SK-N-SH treated with all-trans-retinoic acid at 6 μM for 48 hours (cell line): Measurements from ENCODE around the gene BAG1.

Experiments
- ESRRG ChIP-seq: fragments of 250-450 bp; sonication (Bioruptor Pico); IDR thresholded peaks from 2 replicates; pipeline ENCODE4 v1.6.1; 2021; ENCODE audit warnings: mild to moderate bottlenecking
- OSR1 ChIP-seq: fragments of 250-450 bp; sonication (Bioruptor Pico); IDR thresholded peaks from 2 replicates; pipeline ENCODE4 v1.8.0; 2022; ENCODE audit warnings: moderate library complexity, mild to moderate bottlenecking, inconsistent platforms
- PPARA ChIP-seq: fragments of 250-450 bp; sonication (Bioruptor Pico); IDR thresholded peaks from 2 replicates; pipeline ENCODE4 v1.5.0; 2020; ENCODE audit warnings: mild to moderate bottlenecking, borderline replicate concordance
- SNAI2 ChIP-seq: fragments of 250-450 bp; sonication (Bioruptor Pico); IDR thresholded peaks from 2 replicates; pipeline ENCODE4 v1.5.0; 2020; ENCODE audit warnings: mild to moderate bottlenecking, moderate library complexity
- ZFP30 ChIP-seq: fragments of 450-650 bp; formaldehyde crosslinking; IDR thresholded peaks from 2 replicates; pipeline ENCODE4 v1.5.0; 2022; ENCODE audit warnings: mild to moderate bottlenecking, moderate library complexity
- ZNF70 ChIP-seq: fragments of 450-650 bp; formaldehyde crosslinking; IDR thresholded peaks from 2 replicates; pipeline ENCODE4 v1.5.0; 2020; ENCODE audit warnings: mild to moderate bottlenecking, moderate library complexity
- ZNF8 ChIP-seq: fragments of 450-650 bp; formaldehyde crosslinking; IDR thresholded peaks from 2 replicates; pipeline ENCODE4 v1.5.0; 2020; ENCODE audit warnings: mild to moderate bottlenecking, moderate library complexity
- TF ChIP-seq, protein P1 (sequence below): fragments of 250-450 bp; sonication (Bioruptor Pico); IDR thresholded peaks from 2 replicates; pipeline ENCODE4 v1.8.0; 2020; ENCODE audit warnings: mild to moderate bottlenecking, moderate library complexity, borderline replicate concordance
- TF ChIP-seq, protein P2 (sequence below): fragments of 250-450 bp; sonication (Bioruptor Pico); IDR thresholded peaks from 2 replicates; pipeline ENCODE4 v1.8.0; 2021; ENCODE audit warnings: low read depth, mild to moderate bottlenecking, moderate library complexity, borderline replicate concordance

DNA sequence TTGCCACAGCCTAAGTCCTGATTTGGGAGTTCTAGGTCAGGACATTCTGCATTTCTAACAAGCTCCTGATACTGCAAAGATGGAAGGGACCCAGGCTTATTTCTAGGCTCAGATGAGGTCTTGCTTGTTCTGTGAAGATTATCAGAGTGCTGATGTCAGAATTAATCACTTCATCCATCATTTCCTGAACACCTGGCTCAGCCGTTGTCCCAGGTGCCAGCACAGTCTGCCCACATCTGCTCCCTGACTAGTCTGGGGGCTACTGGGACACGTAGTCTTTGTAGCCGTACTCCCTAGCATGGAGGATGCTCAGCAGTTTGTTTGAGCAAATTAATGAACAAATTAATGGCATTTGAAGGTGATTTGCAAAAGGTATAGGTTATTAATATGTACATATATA lies 42.5 kb downstream of the BAG1 start:
- TF ChIP-seq ESRRG (CRISPR knock-in tag) (no peak), ZFP30 (no peak), PPARA (CRISPR knock-in tag) (no peak), ZNF70 (CRISPR knock-in tag) (no peak), ZNF8 (CRISPR knock-in tag) (no peak), SNAI2 (no peak), OSR1 (CRISPR knock-in tag) (no peak)
- TF ChIP-seq, protein P1, sequence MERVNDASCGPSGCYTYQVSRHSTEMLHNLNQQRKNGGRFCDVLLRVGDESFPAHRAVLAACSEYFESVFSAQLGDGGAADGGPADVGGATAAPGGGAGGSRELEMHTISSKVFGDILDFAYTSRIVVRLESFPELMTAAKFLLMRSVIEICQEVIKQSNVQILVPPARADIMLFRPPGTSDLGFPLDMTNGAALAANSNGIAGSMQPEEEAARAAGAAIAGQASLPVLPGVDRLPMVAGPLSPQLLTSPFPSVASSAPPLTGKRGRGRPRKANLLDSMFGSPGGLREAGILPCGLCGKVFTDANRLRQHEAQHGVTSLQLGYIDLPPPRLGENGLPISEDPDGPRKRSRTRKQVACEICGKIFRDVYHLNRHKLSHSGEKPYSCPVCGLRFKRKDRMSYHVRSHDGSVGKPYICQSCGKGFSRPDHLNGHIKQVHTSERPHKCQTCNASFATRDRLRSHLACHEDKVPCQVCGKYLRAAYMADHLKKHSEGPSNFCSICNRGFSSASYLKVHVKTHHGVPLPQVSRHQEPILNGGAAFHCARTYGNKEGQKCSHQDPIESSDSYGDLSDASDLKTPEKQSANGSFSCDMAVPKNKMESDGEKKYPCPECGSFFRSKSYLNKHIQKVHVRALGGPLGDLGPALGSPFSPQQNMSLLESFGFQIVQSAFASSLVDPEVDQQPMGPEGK = no peak
- TF ChIP-seq, protein P2, sequence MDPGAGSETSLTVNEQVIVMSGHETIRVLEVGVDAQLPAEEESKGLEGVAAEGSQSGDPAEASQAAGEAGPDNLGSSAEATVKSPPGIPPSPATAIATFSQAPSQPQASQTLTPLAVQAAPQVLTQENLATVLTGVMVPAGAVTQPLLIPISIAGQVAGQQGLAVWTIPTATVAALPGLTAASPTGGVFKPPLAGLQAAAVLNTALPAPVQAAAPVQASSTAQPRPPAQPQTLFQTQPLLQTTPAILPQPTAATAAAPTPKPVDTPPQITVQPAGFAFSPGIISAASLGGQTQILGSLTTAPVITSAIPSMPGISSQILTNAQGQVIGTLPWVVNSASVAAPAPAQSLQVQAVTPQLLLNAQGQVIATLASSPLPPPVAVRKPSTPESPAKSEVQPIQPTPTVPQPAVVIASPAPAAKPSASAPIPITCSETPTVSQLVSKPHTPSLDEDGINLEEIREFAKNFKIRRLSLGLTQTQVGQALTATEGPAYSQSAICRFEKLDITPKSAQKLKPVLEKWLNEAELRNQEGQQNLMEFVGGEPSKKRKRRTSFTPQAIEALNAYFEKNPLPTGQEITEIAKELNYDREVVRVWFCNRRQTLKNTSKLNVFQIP (CRISPR knock-in tag) = no peak
